Vagina (tissue), 2 donors: ENCODE measurements around the gene RPL34. TPM values are rescaled to one million over a fixed set of nuclear protein-coding genes. Genes with fewer than 3 reads are reported as not detected.
"Not testable (repeated sequence)": the region's sequence is repeated elsewhere in the genome, so short reads cannot be mapped to it uniquely, and the experiment has no call there.

ENCODE experiments used
- DNase-seq, 2 donors: peaks; one replicate each; pipeline ENCODE4 v3.0.0-alpha.2; 2017; ENCODE audit errors: extremely low spot score in 2 of 2
- H3K27ac ChIP-seq: fragments of 200-600 bp; sonication (generic); one replicate; pipeline ENCODE4 v1.5.1; 2019
- H3K27me3 ChIP-seq: fragments of 200-600 bp; sonication (generic); one replicate; pipeline ENCODE4 v1.5.1; 2019
- H3K36me3 ChIP-seq, 2 donors: fragments of 200-600 bp; sonication (generic); one replicate each; pipeline ENCODE4 v1.5.1; 2017 to 2019
- H3K4me1 ChIP-seq: fragments of 200-600 bp; sonication (generic); one replicate; pipeline ENCODE4 v1.5.1; 2019
- H3K4me3 ChIP-seq, 2 donors: fragments of 200-600 bp; sonication (generic); 1 replicate in 1 of 2; 2 replicates in 1 of 2; pipeline ENCODE4 v1.5.1; 2016 to 2019
- H3K9me3 ChIP-seq: fragments of 200-600 bp; sonication (generic); one replicate; pipeline ENCODE4 v1.5.1; 2019
- POLR2A ChIP-seq, 2 donors: fragments of 450-650 bp; IDR thresholded peaks; one replicate each; pipeline ENCODE4 v1.6.1; 2017; ENCODE audit warnings: antibody characterized with exemption in 2 of 2, mild to moderate bottlenecking in 2 of 2, moderate library complexity in 2 of 2
- POLR2AphosphoS5 ChIP-seq, 2 donors: sonication (generic); formaldehyde crosslinking; IDR thresholded peaks; one replicate each; pipeline ENCODE4 v1.9.0; 2017; ENCODE audit warnings: antibody characterized with exemption in 2 of 2, mild to moderate bottlenecking in 2 of 2, low read depth in 1 of 2; ENCODE audit not compliant: insufficient read depth in 1 of 2
- intact Hi-C: fragments of 100-400 bp; cut with DNase I; formaldehyde crosslinking; loops from one replicate; pipeline ENCODE4 v1.15.1; 2023
- total RNA-seq: library from RNA; depleted of rRNA; stranded (reverse); fragments of >200 nt; gene quantifications from one replicate; pipeline ENCODE4 v1.2.3, GENCODE V29; 2016
- TF ChIP-seq, protein P1 (sequence below), 3 experiments: fragments of 450-650 bp in 2 of 3; fragments of 200-600 bp in 1 of 3; sonication (generic) in 1 of 3; IDR thresholded peaks; one replicate each; pipeline ENCODE4 v1.5.1; 2017 to 2019; ENCODE audit warnings: antibody characterized with exemption in 3 of 3, mild to moderate bottlenecking in 2 of 3, moderate library complexity in 2 of 3

RPL34 gene
- total RNA-seq, 1 donor from 2014 or later, result 1,086 TPM

DNA sequence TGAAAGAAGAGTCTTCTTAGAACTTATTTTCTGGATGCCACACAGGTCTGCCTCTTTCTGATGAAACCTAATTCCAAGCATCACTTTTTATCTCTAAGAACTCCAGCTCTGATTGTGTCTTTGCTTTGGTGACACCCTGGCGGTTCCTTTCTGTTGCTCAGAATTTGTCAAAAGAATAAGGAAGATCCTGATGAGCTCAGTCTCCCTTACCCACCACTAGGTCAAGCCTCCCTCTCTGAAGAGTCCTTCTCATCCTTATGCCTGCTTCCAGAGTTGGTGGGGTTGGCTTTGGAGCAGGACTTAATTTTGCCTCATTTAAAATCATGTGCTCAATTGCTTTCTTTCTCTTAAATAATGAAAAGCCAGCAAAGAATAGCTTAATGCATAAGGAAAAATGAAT, 31.5 kb upstream of the RPL34 start:
- Histone ChIP-seq H3K4me3 (no peak overlapping the region), H3K27me3 (no peaks in the 10 kb centered on the region), H3K9me3 (no peaks in the 10 kb centered on the region), H3K4me1 (no peaks in the 10 kb centered on the region), H3K27ac (no peak overlapping the region), H3K36me3 (no peaks in the 10 kb centered on the region)
- intact Hi-C loops, result no loop called here
- no peak for DNase-seq
- TF ChIP-seq, protein P1, sequence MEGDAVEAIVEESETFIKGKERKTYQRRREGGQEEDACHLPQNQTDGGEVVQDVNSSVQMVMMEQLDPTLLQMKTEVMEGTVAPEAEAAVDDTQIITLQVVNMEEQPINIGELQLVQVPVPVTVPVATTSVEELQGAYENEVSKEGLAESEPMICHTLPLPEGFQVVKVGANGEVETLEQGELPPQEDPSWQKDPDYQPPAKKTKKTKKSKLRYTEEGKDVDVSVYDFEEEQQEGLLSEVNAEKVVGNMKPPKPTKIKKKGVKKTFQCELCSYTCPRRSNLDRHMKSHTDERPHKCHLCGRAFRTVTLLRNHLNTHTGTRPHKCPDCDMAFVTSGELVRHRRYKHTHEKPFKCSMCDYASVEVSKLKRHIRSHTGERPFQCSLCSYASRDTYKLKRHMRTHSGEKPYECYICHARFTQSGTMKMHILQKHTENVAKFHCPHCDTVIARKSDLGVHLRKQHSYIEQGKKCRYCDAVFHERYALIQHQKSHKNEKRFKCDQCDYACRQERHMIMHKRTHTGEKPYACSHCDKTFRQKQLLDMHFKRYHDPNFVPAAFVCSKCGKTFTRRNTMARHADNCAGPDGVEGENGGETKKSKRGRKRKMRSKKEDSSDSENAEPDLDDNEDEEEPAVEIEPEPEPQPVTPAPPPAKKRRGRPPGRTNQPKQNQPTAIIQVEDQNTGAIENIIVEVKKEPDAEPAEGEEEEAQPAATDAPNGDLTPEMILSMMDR (IDR thresholded peaks at IDR 0.05), result no peak
- no peak for TF ChIP-seq POLR2A (IDR thresholded peaks at IDR 0.05)
- TF ChIP-seq POLR2AphosphoS5 (IDR thresholded peaks at IDR 0.05; ENCODE audit: insufficient read depth in 1 of 2, low read depth in 1 of 2), result no peak

DNA sequence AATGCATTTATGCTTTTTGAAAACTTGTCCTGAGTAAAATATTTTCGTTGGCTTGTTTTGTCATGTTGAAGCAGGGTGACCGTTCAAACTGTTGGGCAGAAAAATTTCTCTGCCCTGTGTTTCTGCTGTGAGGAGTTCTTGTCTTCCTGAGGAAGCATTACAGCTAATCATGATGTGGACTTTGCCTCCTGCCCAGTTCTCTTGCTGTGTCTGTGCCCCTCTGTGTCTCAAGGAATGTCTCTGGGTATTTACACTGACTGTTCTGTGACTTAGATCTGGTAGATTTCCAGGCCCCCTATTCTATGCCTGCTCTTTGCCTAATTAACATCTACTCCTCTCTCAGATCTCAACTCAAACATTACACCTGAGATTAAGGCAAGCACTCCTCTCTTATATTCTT, 30.4 kb upstream of the RPL34 start:
- H3K4me3 ChIP-seq, result no peak overlapping the region
- no peaks in the 10 kb centered on the region for H3K9me3 ChIP-seq
- intact Hi-C loops, result no loop called here
- TF ChIP-seq POLR2AphosphoS5 (IDR thresholded peaks at IDR 0.05; ENCODE audit: insufficient read depth in 1 of 2, low read depth in 1 of 2) (no peak), POLR2A (IDR thresholded peaks at IDR 0.05) (no peak)
- TF ChIP-seq, protein P1 (IDR thresholded peaks at IDR 0.05), result no peak
- DNase-seq, result no peak
- no peaks in the 10 kb centered on the region for H3K36me3 ChIP-seq
- H3K4me1 ChIP-seq, result no peaks in the 10 kb centered on the region
- H3K27ac ChIP-seq, result no peak overlapping the region
- no peaks in the 10 kb centered on the region for H3K27me3 ChIP-seq

DNA sequence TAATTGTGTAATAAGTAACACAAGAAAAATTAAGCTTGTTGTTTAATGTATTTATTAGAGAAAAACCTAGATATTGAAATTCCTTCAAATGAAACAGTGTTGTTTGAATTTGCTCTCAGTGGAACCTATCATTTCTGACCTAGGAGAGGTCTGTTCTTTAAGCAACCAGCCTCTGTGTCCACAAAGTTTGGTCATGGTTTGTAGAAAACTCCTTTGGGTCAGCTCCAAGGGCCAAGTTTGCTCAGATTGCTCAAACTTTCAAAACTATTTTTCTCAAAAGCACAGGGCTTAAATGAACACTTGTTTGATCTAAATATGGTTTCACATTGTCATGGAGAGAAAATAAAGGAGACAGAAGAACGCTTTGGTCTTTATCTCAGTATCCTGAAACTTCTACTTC, 29.6 kb upstream of the RPL34 start:
- H3K27ac ChIP-seq, result no peak overlapping the region
- no peaks in the 10 kb centered on the region for H3K27me3 ChIP-seq
- intact Hi-C loops, result no loop called here
- TF ChIP-seq, protein P1 (IDR thresholded peaks at IDR 0.05), result no peak
- no peak for TF ChIP-seq POLR2A (IDR thresholded peaks at IDR 0.05)
- TF ChIP-seq POLR2AphosphoS5 (IDR thresholded peaks at IDR 0.05; ENCODE audit: insufficient read depth in 1 of 2, low read depth in 1 of 2), result no peak
- no peaks in the 10 kb centered on the region for H3K4me1 ChIP-seq
- H3K4me3 ChIP-seq, result no peak overlapping the region
- no peaks in the 10 kb centered on the region for H3K9me3 ChIP-seq
- no peaks in the 10 kb centered on the region for H3K36me3 ChIP-seq
- no peak for DNase-seq

DNA sequence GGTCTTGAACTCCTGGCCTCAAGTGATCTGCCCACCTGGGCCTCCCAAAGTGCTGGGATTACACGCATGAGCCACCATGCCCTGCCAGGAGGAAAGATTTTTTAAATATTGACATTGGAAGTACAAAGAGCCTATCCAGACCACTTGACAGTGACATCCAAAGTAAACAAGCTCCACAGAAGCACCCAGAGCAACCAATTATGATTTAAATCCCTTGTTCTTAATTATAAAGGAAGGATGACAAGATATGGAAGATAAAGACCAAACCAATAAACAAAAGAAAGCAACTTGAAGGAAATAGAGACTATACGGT, 27.7 kb upstream of the RPL34 start:
- Histone ChIP-seq H3K4me3 (no peak overlapping the region), H3K36me3 (no peaks in the 10 kb centered on the region), H3K4me1 (no peaks in the 10 kb centered on the region), H3K27ac (no peak overlapping the region), H3K27me3 (no peaks in the 10 kb centered on the region), H3K9me3 (no peaks in the 10 kb centered on the region)
- no peak for DNase-seq
- intact Hi-C loops, result no loop called here
- TF ChIP-seq POLR2AphosphoS5 (IDR thresholded peaks at IDR 0.05; ENCODE audit: insufficient read depth in 1 of 2, low read depth in 1 of 2) (no peak), POLR2A (IDR thresholded peaks at IDR 0.05) (no peak)
- TF ChIP-seq, protein P1 (IDR thresholded peaks at IDR 0.05), result no peak

DNA sequence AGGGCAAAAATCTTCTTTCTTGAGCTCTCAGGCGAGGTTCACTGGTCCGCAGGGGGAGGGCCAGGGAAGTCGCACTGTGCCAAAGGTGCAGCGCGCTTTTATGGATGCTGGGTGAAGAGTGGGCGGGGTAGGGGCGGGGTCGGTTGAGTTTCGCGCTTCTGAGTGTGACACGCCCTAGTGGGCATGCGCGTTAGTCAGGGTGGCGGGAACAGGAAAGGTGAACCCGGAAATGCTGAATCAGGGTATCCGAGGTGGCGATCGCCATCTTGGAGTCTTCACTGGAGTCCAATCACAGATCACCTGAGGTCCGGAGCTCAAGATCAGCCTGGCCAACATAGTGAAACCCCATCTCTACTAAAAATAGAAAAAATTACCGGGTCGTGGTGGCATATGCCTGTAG, 26.1 kb upstream of the RPL34 start:
- H3K27me3 ChIP-seq, H3K27ac ChIP-seq, H3K9me3 ChIP-seq, H3K4me3 ChIP-seq, H3K4me1 ChIP-seq, H3K36me3 ChIP-seq, intact Hi-C loops, DNase-seq: not testable (repeated sequence)

DNA sequence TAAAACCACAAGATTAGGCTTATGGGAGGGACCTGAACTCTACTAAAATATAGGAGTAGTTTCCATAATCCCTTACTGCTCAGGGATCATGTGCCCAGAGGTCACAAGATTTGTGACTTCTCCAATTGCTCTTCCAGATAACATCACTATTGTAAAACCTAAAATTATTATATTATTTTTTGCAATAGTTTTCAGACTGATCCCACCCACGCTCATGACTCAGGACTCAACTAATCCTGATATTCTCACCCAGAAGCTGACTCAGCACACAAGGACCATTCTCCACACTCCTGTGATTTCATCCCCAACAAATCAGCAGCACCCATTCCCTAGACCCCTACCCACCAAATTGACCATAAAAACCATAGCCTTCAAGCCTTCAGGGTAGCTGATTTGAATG, 24.0 kb upstream of the RPL34 start:
- no peaks in the 10 kb centered on the region for H3K27me3 ChIP-seq
- no peak overlapping the region for H3K4me3 ChIP-seq
- intact Hi-C loops, result no loop called here
- H3K36me3 ChIP-seq, result no peaks in the 10 kb centered on the region
- DNase-seq, result no peak
- H3K4me1 ChIP-seq, result no peaks in the 10 kb centered on the region
- no peak overlapping the region for H3K27ac ChIP-seq
- H3K9me3 ChIP-seq, result no peaks in the 10 kb centered on the region
- no peak for TF ChIP-seq POLR2AphosphoS5 (IDR thresholded peaks at IDR 0.05; ENCODE audit: insufficient read depth in 1 of 2, low read depth in 1 of 2)
- no peak for TF ChIP-seq POLR2A (IDR thresholded peaks at IDR 0.05)
- TF ChIP-seq, protein P1 (IDR thresholded peaks at IDR 0.05), result no peak
